AG04449 (cell line): ENCODE measurements around the gene FAM78B.

Experiments used
- CTCF ChIA-PET: fragments of 350-600 bp; formaldehyde crosslinking; extraction: SDS; loops from one replicate; lab custom pipeline; 2021; ENCODE audit warnings: antibody characterized with exemption; lab: Yijun Ruan, JAX
- POLR2A ChIA-PET: fragments of 400-600, 350-600 bp; formaldehyde crosslinking; extraction: SDS; loops from one replicate; lab custom pipeline; 2020; ENCODE audit warnings: antibody characterized with exemption, inconsistent platforms; lab: Yijun Ruan, JAX
- DNase-seq: peaks from one replicate; pipeline ENCODE4 v3.0.0-alpha.2; 2010; ENCODE audit warnings: low read depth, low spot score
- H3K4me3 ChIP-seq: 2 replicates; pipeline ENCODE4 v1.5.1; 2011; ENCODE audit warnings: low read depth, mild to moderate bottlenecking, control low read depth, low read length
- CTCF ChIP-seq: IDR thresholded peaks from one replicate; pipeline ENCODE4 v1.5.1; 2011; ENCODE audit warnings: mild to moderate bottlenecking, moderate library complexity, low read length, control low read depth, inconsistent platforms; ENCODE audit not compliant: insufficient read depth; ENCODE audit errors: missing control alignments

The FAM78B gene

DNA sequence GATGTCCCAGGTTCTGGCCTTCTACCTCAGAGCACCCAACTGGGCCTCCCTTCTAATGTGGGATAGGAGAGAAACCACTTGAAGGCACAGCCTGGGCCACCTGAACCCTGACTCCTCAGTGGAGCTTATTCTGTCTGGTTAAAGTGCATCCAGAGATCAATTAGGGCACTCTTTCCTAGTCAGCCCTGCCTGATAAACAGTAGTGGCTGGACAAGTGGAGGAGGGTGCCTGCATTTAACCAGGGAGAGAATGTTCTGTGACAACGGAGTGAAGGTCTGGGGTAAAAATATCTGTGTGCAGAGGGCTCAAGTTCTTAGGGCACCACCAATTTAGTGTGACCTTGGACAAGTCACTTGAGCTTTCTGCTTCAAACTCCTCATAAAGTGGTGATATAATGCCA lies 101.8 kb downstream of the FAM78B start:
- CTCF ChIA-PET: no interaction called here
- H3K4me3 ChIP-seq: no peak overlapping the region
- no peak for TF ChIP-seq CTCF
- POLR2A ChIA-PET: no interaction called here
- DNase-seq: no peak

DNA sequence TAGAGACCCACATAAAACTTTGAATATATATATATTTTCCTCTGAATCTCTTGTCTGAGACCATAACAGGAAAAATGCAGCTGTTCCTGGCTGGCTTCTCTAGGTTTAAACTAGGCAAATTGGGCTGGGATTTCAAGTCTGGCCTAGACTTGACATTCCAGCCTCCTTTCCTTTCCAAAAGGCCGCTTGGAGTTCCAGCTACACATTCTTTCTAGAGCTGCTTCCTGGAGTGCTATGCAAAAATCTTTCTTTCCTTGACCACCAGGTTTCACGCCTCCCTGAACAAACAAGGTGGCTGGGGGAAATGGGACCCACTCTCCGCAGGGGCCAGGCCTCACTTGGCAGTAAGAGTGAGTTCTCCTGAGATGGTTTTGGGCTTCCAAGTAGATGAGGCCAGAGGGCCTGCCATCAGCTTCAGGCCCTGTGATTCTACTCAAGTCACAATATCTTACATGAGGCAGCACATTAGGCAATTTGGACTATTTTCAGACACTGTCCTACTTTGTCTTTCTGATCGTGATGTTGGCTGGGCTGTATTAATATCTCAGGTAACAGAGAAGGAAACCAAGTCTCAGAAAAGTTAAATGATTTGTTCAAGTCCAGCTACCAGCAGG lies 102.4 kb downstream of the FAM78B start:
- TF ChIP-seq CTCF: no peak
- no peak for DNase-seq
- ChIA-PET CTCF (no interaction called here), POLR2A (no interaction called here)
- no peak overlapping the region for H3K4me3 ChIP-seq

DNA sequence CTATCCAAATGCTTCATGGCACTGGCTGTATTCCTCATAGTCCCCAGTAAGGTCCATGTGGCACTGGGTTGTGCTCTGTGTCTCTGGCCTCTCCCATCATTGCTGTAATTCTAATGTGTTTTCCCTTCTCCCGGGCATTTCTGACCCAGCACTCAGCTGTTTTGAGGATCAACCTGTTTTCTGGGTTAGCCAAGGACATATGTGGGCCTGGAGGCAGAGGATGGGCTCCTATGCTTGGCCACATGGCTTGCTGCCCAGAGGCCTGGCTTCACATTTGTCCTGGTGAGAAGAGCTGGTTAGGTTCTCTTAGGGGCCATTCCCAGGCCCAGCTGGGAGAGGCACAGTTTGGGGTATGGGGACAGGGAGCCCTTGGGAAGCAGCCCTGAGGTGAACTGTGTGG lies 103.1 kb downstream of the FAM78B start:
- DNase-seq: no peak
- CTCF ChIA-PET: no interaction called here
- no peak overlapping the region for H3K4me3 ChIP-seq
- no peak for TF ChIP-seq CTCF
- POLR2A ChIA-PET: no interaction called here

DNA sequence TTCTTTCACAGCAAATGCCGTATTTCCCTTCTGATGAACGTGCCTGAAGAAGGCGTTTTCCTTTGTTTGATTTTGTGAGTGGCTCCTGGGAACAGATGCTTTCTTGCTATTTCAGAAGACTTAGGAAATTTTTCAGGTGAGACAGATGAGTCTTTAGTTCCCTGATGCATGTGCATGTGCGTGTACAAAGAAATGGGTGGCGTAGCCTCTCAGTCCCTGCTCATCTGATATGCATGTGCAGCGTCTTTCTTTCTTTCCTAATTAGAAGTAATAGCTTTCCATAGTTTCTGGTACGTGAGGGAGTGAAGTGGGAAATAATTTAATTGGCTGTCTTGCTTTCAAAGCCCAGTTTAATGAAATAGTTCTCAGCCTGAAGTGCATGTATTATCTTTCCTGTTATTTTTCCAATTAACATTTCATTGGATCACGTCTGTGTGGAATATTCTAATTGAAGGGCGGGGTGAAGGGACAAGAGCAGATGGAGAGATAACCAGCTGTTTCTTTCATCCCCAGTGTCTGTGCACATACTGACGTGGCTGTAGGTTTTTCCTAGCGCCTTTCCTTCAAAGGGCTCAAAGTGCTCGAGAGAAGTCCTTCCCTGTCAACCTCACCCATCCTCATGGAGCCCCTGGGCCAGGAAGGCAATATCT lies 104.3 kb downstream of the FAM78B start:
- ChIA-PET POLR2A (no interaction called here), CTCF (no interaction called here)
- TF ChIP-seq CTCF: no peak
- DNase-seq: no peak
- no peak overlapping the region for H3K4me3 ChIP-seq

GRCh38 chr1:166057650-166058049 lies 109.2 kb downstream of the FAM78B start:
- H3K4me3 ChIP-seq: no peak overlapping the region
- ChIA-PET CTCF (no interaction called here), POLR2A (no interaction called here)
- DNase-seq: no peak
- no peak for TF ChIP-seq CTCF

GRCh38 chr1:166053395-166053794 lies 113.4 kb downstream of the FAM78B start:
- POLR2A ChIA-PET: no interaction called here
- CTCF ChIA-PET: no interaction called here

More at GRCh38 chr1:166053395-166053794, 113.4 kb downstream of the FAM78B start:
- DNase-seq: no peak
- no peak overlapping the region for H3K4me3 ChIP-seq
- TF ChIP-seq CTCF: no peak
